C4-2B (cell line): ENCODE data around the gene ZDHHC18.

Experiments
- ZFX ChIP-seq: fragments of 450-650 bp; IDR thresholded peaks from 2 replicates; pipeline ENCODE4 v1.6.1; 2017
- TF ChIP-seq, protein P1 (sequence below): fragments of 450-650 bp; conservative IDR thresholded peaks from 2 replicates; pipeline ENCODE4 v1.5.1; 2017; ENCODE audit warnings: mild to moderate bottlenecking

DNA sequence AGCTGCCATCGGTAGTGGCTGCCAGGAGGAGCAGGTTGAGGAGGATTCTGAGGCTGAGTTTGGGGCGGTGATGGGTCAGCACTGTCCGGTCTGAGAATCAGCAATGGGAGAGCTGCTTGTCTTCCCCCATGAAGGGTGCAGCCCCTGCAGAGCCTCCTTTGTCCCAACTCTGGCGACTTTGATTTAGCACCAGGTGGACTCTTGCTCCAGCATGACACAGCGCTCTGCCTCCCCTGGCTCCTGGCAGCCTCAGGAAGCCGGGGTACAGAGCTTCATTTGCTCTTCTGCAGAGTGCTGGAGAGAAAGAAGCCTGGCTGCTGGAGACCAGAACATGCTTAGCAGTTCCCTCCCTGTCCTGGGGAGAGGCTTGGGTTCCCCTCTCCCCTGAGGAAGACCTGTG lies 13.3 kb downstream of the ZDHHC18 start:
- TF ChIP-seq, protein P1, sequence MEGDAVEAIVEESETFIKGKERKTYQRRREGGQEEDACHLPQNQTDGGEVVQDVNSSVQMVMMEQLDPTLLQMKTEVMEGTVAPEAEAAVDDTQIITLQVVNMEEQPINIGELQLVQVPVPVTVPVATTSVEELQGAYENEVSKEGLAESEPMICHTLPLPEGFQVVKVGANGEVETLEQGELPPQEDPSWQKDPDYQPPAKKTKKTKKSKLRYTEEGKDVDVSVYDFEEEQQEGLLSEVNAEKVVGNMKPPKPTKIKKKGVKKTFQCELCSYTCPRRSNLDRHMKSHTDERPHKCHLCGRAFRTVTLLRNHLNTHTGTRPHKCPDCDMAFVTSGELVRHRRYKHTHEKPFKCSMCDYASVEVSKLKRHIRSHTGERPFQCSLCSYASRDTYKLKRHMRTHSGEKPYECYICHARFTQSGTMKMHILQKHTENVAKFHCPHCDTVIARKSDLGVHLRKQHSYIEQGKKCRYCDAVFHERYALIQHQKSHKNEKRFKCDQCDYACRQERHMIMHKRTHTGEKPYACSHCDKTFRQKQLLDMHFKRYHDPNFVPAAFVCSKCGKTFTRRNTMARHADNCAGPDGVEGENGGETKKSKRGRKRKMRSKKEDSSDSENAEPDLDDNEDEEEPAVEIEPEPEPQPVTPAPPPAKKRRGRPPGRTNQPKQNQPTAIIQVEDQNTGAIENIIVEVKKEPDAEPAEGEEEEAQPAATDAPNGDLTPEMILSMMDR, result no peak
- no peak for TF ChIP-seq ZFX
